Mesenchymal stem cell (in vitro differentiated cells and primary cell): ENCODE data around the gene CBARP.

Experiments
- DNase-seq: peaks from one replicate; pipeline ENCODE4 v3.0.0-alpha.2; 2013
- H2AFZ ChIP-seq: one replicate; pipeline ENCODE4 v1.6.1; 2013; ENCODE audit warnings: low read depth, mild to moderate bottlenecking, control low read depth, inconsistent platforms, low read length, moderate library complexity
- H2AK5ac ChIP-seq: 2 replicates; pipeline ENCODE4 v1.6.1; 2013; ENCODE audit warnings: low read length, moderate library complexity, mild to moderate bottlenecking, inconsistent platforms; ENCODE audit not compliant: severe bottlenecking
- H2BK120ac ChIP-seq: one replicate; pipeline ENCODE4 v1.6.1; 2013; ENCODE audit warnings: low read depth, mild to moderate bottlenecking, inconsistent platforms, low read length, moderate library complexity
- H2BK12ac ChIP-seq, 2 experiments: one replicate each; pipeline ENCODE4 v1.6.1; 2013; ENCODE audit warnings: inconsistent platforms in 2 of 2, low read length in 2 of 2, mild to moderate bottlenecking in 2 of 2, moderate library complexity in 2 of 2, control low read depth in 1 of 2
- H2BK15ac ChIP-seq: one replicate; pipeline ENCODE4 v1.6.1; 2013; ENCODE audit warnings: mild to moderate bottlenecking, low read depth, inconsistent platforms; ENCODE audit not compliant: poor library complexity, severe bottlenecking
- H2BK5ac ChIP-seq: 2 replicates; pipeline ENCODE4 v1.6.1; 2013; ENCODE audit warnings: low read depth, mild to moderate bottlenecking, low read length, control low read depth, inconsistent platforms; ENCODE audit not compliant: poor library complexity, severe bottlenecking
- H3K14ac ChIP-seq, 2 experiments: one replicate each; pipeline ENCODE4 v1.6.1; 2013; ENCODE audit warnings: inconsistent platforms in 2 of 2, low read length in 2 of 2, control low read depth in 1 of 2, mild to moderate bottlenecking in 1 of 2, moderate library complexity in 1 of 2
- H3K18ac ChIP-seq, 2 experiments: one replicate each; pipeline ENCODE4 v1.6.1; 2013; ENCODE audit warnings: inconsistent platforms in 2 of 2, low read length in 2 of 2, control low read depth in 1 of 2, low read depth in 1 of 2, mild to moderate bottlenecking in 1 of 2
- H3K23ac ChIP-seq, 2 experiments: one replicate each; pipeline ENCODE4 v1.6.1; 2013; ENCODE audit warnings: inconsistent platforms in 2 of 2, low read length in 2 of 2, mild to moderate bottlenecking in 2 of 2, moderate library complexity in 2 of 2, control low read depth in 1 of 2
- H3K27ac ChIP-seq: 2 replicates; pipeline ENCODE4 v1.5.1; 2013; ENCODE audit warnings: mild to moderate bottlenecking, moderate library complexity, low read length, control low read depth, inconsistent platforms; ENCODE audit not compliant: poor library complexity, severe bottlenecking
- H3K27me3 ChIP-seq, 2 experiments: 2 replicates each; pipeline versions ENCODE4 v1.6.1 to v1.7.0; 2013; ENCODE audit warnings: low read length in 2 of 2, mild to moderate bottlenecking in 2 of 2, moderate library complexity in 2 of 2, control low read depth in 1 of 2, inconsistent platforms in 1 of 2; ENCODE audit not compliant: control insufficient read depth in 1 of 2, insufficient read depth in 1 of 2
- H3K36me3 ChIP-seq, 2 experiments: 2 replicates each; pipeline versions ENCODE4 v1.6.1 to v1.7.0; 2013; ENCODE audit warnings: low read length in 2 of 2, control low read depth in 1 of 2, inconsistent platforms in 1 of 2, low read depth in 1 of 2, mild to moderate bottlenecking in 1 of 2; ENCODE audit not compliant: insufficient read depth in 2 of 2, control insufficient read depth in 1 of 2
- H3K4ac ChIP-seq, 2 experiments: one replicate each; pipeline ENCODE4 v1.6.1; 2013; ENCODE audit warnings: inconsistent platforms in 2 of 2, low read length in 2 of 2, mild to moderate bottlenecking in 2 of 2, moderate library complexity in 2 of 2, control low read depth in 1 of 2, low read depth in 1 of 2
- H3K4me1 ChIP-seq: 2 replicates; pipeline ENCODE4 v1.6.1; 2013; ENCODE audit warnings: low read depth, low read length, control low read depth; ENCODE audit not compliant: control insufficient read depth, insufficient read depth
- H3K4me2 ChIP-seq: 2 replicates; pipeline ENCODE4 v1.6.1; 2013; ENCODE audit warnings: low read length, mild to moderate bottlenecking, inconsistent platforms; ENCODE audit not compliant: poor library complexity, severe bottlenecking
- H3K4me3 ChIP-seq, 2 experiments: 2 replicates each; pipeline versions ENCODE4 v1.5.1 to v1.7.0; 2013; ENCODE audit warnings: low read length in 2 of 2, mild to moderate bottlenecking in 2 of 2, control low read depth in 1 of 2, low read depth in 1 of 2; ENCODE audit not compliant: insufficient read depth in 1 of 2
- H3K79me1 ChIP-seq: replicated peaks from 2 replicates; pipeline ENCODE4 v1.6.1; 2013; ENCODE audit warnings: mild to moderate bottlenecking, control low read depth, low read length, inconsistent platforms; ENCODE audit not compliant: poor library complexity, severe bottlenecking
- H3K9ac ChIP-seq: 2 replicates; pipeline ENCODE4 v1.7.0; 2013; ENCODE audit warnings: mild to moderate bottlenecking, low read length, moderate library complexity
- H3K9me3 ChIP-seq: 2 replicates; pipeline ENCODE4 v1.7.0; 2013; ENCODE audit warnings: mild to moderate bottlenecking, low read length; ENCODE audit not compliant: control insufficient read depth
- H4K8ac ChIP-seq: one replicate; pipeline ENCODE4 v1.6.1; 2013; ENCODE audit warnings: inconsistent platforms, mild to moderate bottlenecking, low read length, moderate library complexity
- H4K91ac ChIP-seq: one replicate; pipeline ENCODE4 v1.6.1; 2013; ENCODE audit warnings: mild to moderate bottlenecking, low read length, inconsistent platforms
- WGBS: methylation state at CpG from one replicate; pipeline ENCODE4 v1.1.7; 2013; ENCODE audit warnings: mixed read lengths; 5-methylcytosine and 5-hydroxymethylcytosine counted together

Gene CBARP

GRCh38 chr19:1220976-1221903 is 16.6 kb downstream of the CBARP start:
- H3K18ac ChIP-seq: no peak overlapping the region

GRCh38 chr19:1220477-1220930 is 17.3 kb downstream of the CBARP start:
- Histone ChIP-seq H4K91ac (no peak overlapping the region), H2BK5ac (no peak overlapping the region), H3K14ac (no peak overlapping the region), H3K9me3 (no peaks in the 10 kb centered on the region), H3K79me1 (peaks cover 44% of the 10 kb centered on the region), H2AK5ac (no peak overlapping the region), H3K9ac (no peak overlapping the region), H3K18ac (no peak overlapping the region), H2BK15ac (no peak overlapping the region), H3K36me3 (peaks cover 29 to 77% of the 10 kb centered on the region in 2 experiments), H3K4me3 (no peak overlapping the region), H3K4ac (no peak overlapping the region), H3K27me3 (no peaks in the 10 kb centered on the region), H2BK120ac (no peak overlapping the region), H3K23ac (no peak overlapping the region), H2BK12ac (no peak overlapping the region), H4K8ac (no peak overlapping the region), H3K4me1 (peaks cover 42% of the 10 kb centered on the region), H3K4me2 (no peak overlapping the region), H2AFZ (no peak overlapping the region), H3K27ac (no peak overlapping the region)
- no peak for DNase-seq
- 94% methylated on average over 33 of the region's 33 CpGs for WGBS

More at GRCh38 chr19:1220976-1221903, 16.6 kb downstream of the CBARP start:
- H3K36me3 ChIP-seq: peaks cover 29 to 84% of the 10 kb centered on the region in 2 experiments
- peak; percentile 72 for DNase-seq
- no peak overlapping the region for H2AFZ ChIP-seq
- no peak overlapping the region for H2BK5ac ChIP-seq
- no peak overlapping the region for H3K4me2 ChIP-seq
- peak overlapping the region; percentile 21 for H2AK5ac ChIP-seq
- no peak overlapping the region for H2BK15ac ChIP-seq
- peaks cover 44% of the 10 kb centered on the region for H3K79me1 ChIP-seq
- peak overlapping the region; percentile 36 for H3K9ac ChIP-seq
- H2BK120ac ChIP-seq: no peak overlapping the region
- peak overlapping the region in 1 of 2 experiments; percentile 59 for H3K4ac ChIP-seq
- peaks cover 47% of the 10 kb centered on the region for H3K4me1 ChIP-seq
- no peak overlapping the region for H3K14ac ChIP-seq
- H4K8ac ChIP-seq: no peak overlapping the region
- H3K4me3 ChIP-seq: no peak overlapping the region
- H3K9me3 ChIP-seq: no peaks in the 10 kb centered on the region
- H3K27ac ChIP-seq: no peak overlapping the region
- no peak overlapping the region for H2BK12ac ChIP-seq
- H3K23ac ChIP-seq: no peak overlapping the region
- H4K91ac ChIP-seq: peak overlapping the region; percentile 58
- WGBS: 83% methylated on average over 37 of the region's 38 CpGs
- H3K27me3 ChIP-seq: no peaks in the 10 kb centered on the region

- Histone ChIP-seq H3K4ac (no peak overlapping the region), H4K91ac (no peak overlapping the region), H3K23ac (no peak overlapping the region), H2BK120ac (no peak overlapping the region), H2AK5ac (no peak overlapping the region), H3K9me3 (no peaks in the 10 kb centered on the region), H3K14ac (no peak overlapping the region), H3K27ac (no peak overlapping the region), H3K9ac (no peak overlapping the region), H3K27me3 (no peaks in the 10 kb centered on the region), H2BK5ac (no peak overlapping the region), H2AFZ (no peak overlapping the region), H3K36me3 (peaks cover 29 to 80% of the 10 kb centered on the region in 2 experiments), H4K8ac (no peak overlapping the region), H3K4me3 (no peak overlapping the region), H3K18ac (no peak overlapping the region), H3K79me1 (peaks cover 43% of the 10 kb centered on the region), H2BK15ac (no peak overlapping the region), H2BK12ac (no peak overlapping the region), H3K4me2 (no peak overlapping the region), H3K4me1 (peaks cover 45% of the 10 kb centered on the region)
- 96% methylated on average over 19 of the region's 19 CpGs for WGBS
- DNase-seq: no peak
These were observed 17.9 kb downstream of the CBARP start for GRCh38 chr19:1219786-1220476.
